ENCODE measurements around the gene CSF1R. TPM values are rescaled to one million over a fixed set of nuclear protein-coding genes. Genes with fewer than 3 reads are reported as not detected.

The CSF1R gene
- total and polyA plus RNA-seq, 2 of the 8 experiments (the other 6 are each of a cell fraction or from before 2014, with no cell fraction given) = 0.12 TPM; not detected in 1

DNA sequence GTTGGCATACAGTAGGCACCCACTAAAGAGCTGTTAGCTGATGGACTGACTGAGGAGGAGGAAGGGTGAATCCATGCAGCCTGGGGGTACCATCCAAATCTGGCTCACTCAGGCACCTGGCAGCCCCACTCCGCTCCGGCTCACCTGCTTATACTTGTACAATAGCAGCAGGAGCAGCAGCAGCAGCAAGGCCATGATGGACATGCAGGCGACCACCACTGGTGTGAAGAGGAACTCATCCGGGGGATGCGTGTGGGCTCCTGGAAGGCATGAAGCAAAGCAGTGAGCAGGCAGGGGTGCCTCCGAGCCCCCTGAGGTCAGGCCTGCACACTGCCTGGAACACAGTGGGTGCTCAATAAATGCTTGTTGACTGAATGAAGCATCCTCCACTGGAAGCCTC lies 18.3 kb downstream of the CSF1R start (continued):
- TF ChIP-seq, protein P1, sequence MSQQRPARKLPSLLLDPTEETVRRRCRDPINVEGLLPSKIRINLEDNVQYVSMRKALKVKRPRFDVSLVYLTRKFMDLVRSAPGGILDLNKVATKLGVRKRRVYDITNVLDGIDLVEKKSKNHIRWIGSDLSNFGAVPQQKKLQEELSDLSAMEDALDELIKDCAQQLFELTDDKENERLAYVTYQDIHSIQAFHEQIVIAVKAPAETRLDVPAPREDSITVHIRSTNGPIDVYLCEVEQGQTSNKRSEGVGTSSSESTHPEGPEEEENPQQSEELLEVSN (IDR thresholded peaks at IDR 0.05) = no peak
- TF ChIP-seq, protein P2, sequence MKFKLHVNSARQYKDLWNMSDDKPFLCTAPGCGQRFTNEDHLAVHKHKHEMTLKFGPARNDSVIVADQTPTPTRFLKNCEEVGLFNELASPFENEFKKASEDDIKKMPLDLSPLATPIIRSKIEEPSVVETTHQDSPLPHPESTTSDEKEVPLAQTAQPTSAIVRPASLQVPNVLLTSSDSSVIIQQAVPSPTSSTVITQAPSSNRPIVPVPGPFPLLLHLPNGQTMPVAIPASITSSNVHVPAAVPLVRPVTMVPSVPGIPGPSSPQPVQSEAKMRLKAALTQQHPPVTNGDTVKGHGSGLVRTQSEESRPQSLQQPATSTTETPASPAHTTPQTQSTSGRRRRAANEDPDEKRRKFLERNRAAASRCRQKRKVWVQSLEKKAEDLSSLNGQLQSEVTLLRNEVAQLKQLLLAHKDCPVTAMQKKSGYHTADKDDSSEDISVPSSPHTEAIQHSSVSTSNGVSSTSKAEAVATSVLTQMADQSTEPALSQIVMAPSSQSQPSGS (IDR thresholded peaks at IDR 0.05; ENCODE audit: low read length) = no peak
- TF ChIP-seq RXRA (IDR thresholded peaks at IDR 0.05; ENCODE audit: insufficient read depth, low read depth, low read length) = no peak
